ENCODE results near the gene COL27A1. TPM values are rescaled to one million over a fixed set of nuclear protein-coding genes. Genes with fewer than 3 reads are reported as not detected.

The COL27A1 gene
- total RNA-seq, 1 donor from 2014 or later = 42.4 TPM

GRCh38 chr9:114345493-114346065 is 190.2 kb downstream of the COL27A1 start:
- intact Hi-C loops (cut with DNase I) = no loop called here
- DNase-seq (ENCODE audit: low spot score) (no peak), ATAC-seq (no peak)

DNA sequence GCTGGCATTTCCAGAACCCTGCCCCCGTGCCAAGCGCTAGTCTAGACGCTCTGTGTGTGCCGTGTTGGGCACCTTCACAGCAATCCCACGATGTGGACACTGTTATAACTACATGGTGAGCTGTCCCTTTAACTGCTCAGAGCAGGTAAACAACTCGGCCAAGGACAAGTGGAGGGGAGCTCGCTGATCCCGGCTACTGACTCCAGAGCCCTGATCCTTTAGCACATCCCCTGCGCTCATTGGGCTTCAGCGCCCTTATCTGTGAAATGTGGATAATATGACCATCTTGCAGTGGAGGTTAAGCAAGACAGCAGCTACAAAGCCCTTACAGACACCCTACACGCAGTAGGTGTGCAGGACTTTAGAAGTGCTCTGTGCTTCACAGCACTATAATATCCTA is 190.8 kb downstream of the COL27A1 start:
- ATAC-seq (no peak), DNase-seq (ENCODE audit: low spot score) (no peak)
- intact Hi-C loops (cut with DNase I) = no loop called here

GRCh38 chr9:114347675-114348074 is 192.3 kb downstream of the COL27A1 start:
- DNase-seq (ENCODE audit: low spot score) (no peak), ATAC-seq (no peak)
- intact Hi-C loops (cut with DNase I) = no loop called here

DNA sequence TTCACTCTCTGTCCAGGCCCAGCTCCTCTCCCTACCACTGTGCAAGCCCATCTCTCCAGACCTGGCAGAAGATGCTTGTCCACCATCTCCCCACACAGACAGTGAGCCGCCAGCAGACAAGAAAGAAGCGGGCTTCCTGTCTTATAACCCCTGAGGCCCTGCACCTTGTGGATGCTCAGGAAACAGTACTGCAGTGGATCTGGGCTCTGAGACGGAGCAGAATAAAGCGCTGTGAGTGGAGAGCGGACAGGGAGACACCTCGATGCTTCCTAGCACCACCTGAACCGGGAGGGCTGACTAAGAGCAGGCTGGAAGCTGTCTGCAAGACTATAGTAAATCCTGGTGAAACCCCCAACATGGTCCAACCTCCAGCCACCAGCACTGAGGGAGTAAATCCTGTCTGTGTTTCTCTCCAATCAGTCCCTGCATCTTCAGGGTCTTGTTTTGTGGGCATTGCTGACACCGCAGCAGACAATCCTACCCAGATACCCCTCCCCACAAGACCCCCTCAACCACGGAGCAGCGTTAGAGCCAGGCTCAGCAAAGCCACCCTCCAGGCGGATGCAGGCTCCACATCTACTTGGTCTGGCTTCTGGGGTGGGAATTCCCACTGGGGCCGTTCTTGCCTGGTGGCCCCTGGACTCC is 193.0 kb downstream of the COL27A1 start:
- no peak for DNase-seq (ENCODE audit: low spot score)
- intact Hi-C loops (cut with DNase I) = no loop called here
- ATAC-seq = no peak

DNA sequence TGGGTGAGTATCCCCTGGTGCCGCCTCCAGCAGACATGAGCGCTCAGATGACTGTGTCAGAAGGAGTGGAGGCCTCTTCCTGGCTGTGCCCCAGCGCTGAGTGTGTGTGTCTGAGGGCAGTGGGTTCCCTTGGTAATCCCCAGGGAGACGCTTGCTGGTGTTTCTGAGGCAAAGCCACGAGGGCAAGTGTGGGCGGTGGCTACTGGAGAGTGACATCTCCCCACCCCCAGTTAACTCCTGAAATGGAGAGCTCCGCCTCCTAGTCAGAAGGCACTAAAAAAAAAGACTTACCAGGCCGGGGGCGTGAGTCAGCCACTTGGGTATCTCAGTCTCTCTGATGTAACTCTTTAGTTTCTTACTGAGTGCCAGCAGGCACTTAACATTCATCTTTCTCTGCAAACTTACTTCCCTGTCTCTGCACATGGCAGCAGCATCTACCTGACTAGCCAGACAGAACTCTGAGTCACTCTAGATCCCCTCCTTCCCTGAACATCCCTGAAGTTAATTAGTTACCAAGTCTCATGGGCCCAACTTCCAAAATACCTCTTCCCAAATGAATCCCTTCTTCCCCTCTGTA is 193.7 kb downstream of the COL27A1 start:
- ATAC-seq (peak; percentile 78), DNase-seq (ENCODE audit: low spot score) (no peak)
- intact Hi-C loops (cut with DNase I) = no loop called here

DNA sequence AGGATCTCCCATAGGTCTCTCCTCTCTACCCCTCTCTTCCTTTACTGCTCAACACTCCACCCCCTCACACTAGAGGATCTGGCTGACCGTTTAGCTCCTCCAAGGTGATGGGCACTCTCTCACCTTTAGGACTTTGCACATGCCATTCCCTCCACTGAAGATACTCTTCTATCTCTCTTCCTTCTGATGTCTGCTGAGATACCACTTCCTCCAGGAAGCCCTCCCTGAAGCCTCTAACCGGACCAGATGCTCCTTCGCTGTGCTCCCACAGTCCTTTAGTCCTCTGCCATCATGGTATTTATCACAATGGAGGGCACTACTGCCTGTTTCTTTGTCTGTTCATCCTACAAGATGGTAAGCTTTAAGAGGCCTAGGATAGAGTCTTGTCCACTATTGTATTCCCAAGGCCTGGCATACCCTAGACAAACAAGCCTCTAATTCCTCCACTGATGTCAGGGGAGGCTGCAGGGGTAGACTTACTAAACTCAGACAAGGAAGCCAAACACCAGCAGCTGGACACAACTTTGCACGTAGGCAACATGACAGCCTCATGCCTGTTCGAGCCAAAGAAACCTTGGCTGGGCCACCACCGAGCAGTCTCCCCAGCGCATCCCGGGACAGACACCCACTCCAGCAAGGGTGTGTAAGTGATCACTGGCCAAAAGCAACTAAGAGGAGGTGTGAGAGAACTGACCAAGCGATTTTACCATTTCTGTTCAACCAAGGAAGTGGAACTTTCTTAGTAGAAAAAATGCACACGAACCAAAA is 194.6 kb downstream of the COL27A1 start:
- ATAC-seq (peak; percentile 43), DNase-seq (ENCODE audit: low spot score) (no peak)
- intact Hi-C loops (cut with DNase I) = no loop called here

GRCh38 chr9:114350636-114351401 is 195.5 kb downstream of the COL27A1 start:
- no peak for ATAC-seq
- intact Hi-C loops (cut with DNase I) = no loop called here
- no peak for DNase-seq (ENCODE audit: low spot score)

- ATAC-seq = no peak
- intact Hi-C loops (cut with DNase I) = no loop called here
- no peak for DNase-seq (ENCODE audit: low spot score)
Measured at GRCh38 chr9:114351932-114352331, 196.6 kb downstream of the COL27A1 start.

GRCh38 chr9:114355821-114356220 is 200.5 kb downstream of the COL27A1 start:
- DNase-seq (ENCODE audit: low spot score) (no peak), ATAC-seq (no peak)
- intact Hi-C loops (cut with DNase I) = no loop called here

- intact Hi-C loops (cut with DNase I) = no loop called here
- peak; percentile 40 for ATAC-seq
- no peak for DNase-seq (ENCODE audit: low spot score)
Measured at GRCh38 chr9:114356792-114357191, 201.5 kb downstream of the COL27A1 start.

- ATAC-seq (no peak), DNase-seq (ENCODE audit: low spot score) (no peak)
- intact Hi-C loops (cut with DNase I) = no loop called here
Measured at GRCh38 chr9:114357360-114357759, 202.0 kb downstream of the COL27A1 start.

GRCh38 chr9:114357911-114358328 is 202.6 kb downstream of the COL27A1 start:
- ATAC-seq (no peak), DNase-seq (ENCODE audit: low spot score) (no peak)
- intact Hi-C loops (cut with DNase I) = no loop called here

DNA sequence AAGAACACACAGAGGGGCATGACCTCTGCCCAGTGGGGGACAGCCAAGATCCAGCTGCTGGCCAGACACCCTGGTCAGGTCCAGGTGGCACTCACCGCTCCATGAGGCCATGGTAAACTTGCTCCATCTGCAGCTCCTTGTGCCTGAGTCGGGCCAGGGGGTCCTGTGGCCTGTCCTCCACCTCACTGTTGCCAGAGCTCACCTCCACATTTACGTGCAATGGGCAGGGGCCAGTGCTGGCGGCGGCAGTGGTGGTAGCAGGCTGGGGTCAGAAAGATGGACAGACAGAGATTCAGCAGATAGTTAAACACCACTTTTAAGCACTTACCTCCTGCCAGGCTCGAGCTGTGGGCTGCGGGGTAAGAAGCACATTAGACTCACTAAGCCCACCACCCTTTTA is 204.5 kb downstream of the COL27A1 start:
- ATAC-seq = no peak
- intact Hi-C loops (cut with DNase I) = no loop called here
- DNase-seq (ENCODE audit: low spot score) = no peak

DNA sequence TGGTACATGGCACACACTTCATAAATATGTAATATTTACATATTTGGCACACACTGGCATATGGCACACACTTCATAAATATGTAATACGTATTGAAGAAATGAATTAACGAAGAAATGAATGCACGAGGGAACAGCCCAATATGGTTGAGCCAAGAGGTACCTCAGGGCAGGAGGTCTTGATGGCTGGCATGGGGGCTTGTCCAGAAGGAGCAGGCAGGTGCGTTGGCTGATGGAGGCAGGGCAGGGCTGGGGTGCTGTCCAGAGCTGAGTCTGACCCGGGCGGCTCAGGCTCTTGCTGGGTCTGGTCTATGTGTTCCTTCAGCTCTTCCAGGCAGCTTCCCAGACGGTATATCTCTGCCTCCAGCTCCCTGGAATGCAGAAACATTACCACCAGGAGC is 206.2 kb downstream of the COL27A1 start:
- intact Hi-C loops (cut with DNase I) = no loop called here
- no peak for ATAC-seq
- DNase-seq (ENCODE audit: low spot score) = no peak

Small RNA genes within 50 kb of the gene (microRNA-seq; reads per million reads assigned to microRNA genes)
- 1,876 reads per million, percentile 88 among the genes with 10 or more reads in this experiment for gene MIR455

Other genes starting within 250 kb of the COL27A1 start
- not detected for gene AMBP, start 77.2 kb upstream of the COL27A1 start, total RNA-seq
- 0.22 TPM for gene KIF12, start 56.2 kb upstream of the COL27A1 start, total RNA-seq
- 0.76 TPM for gene ORM1, start 167.6 kb downstream of the COL27A1 start, total RNA-seq
- not detected for gene ORM2, start 174.3 kb downstream of the COL27A1 start, total RNA-seq
- gene AKNA, start 232.4 kb downstream of the COL27A1 start, total RNA-seq = 29.0 TPM

Measured in sciatic nerve (tissue), 2 donors.